Common myeloid progenitor, CD34-positive (primary cell): ENCODE measurements around the gene ZNF468. TPM values are rescaled to one million over a fixed set of nuclear protein-coding genes. Genes with fewer than 3 reads are reported as not detected.
A peak's percentile ranks its signal among the peaks of the same experiment; 100 is the strongest.
"Not testable (repeated sequence)": the region's sequence is repeated elsewhere in the genome, so short reads cannot be mapped to it uniquely, and the experiment has no call there.

Experiments used
- CTCF ChIA-PET: fragments of 350-600 bp; sonication (Branson Sonifier 250); formaldehyde crosslinking; loops from one replicate; lab custom pipeline; 2021; ENCODE audit warnings: antibody characterized with exemption; lab: Charles Lee
- POLR2A ChIA-PET: fragments of 350-600 bp; sonication (Branson Sonifier 250); formaldehyde crosslinking; loops from one replicate; lab custom pipeline; 2021; ENCODE audit warnings: antibody characterized with exemption; lab: Charles Lee
- DNase-seq, 3 donors: peaks; one replicate each; pipeline versions ENCODE4 v3.0.0 to v3.0.0-alpha.2; 2013
- H3K27ac ChIP-seq, 2 experiments: 1 replicate in 1 of 2; 2 replicates in 1 of 2; pipeline ENCODE4 v1.7.0; 2013; ENCODE audit warnings: inconsistent platforms in 2 of 2, low read length in 2 of 2, mild to moderate bottlenecking in 2 of 2, low read depth in 1 of 2, moderate library complexity in 1 of 2; ENCODE audit not compliant: severe bottlenecking in 2 of 2, insufficient read depth in 1 of 2, poor library complexity in 1 of 2
- H3K27me3 ChIP-seq, 5 experiments: replicated peaks in 2 of 5; 1 replicate in 3 of 5; 2 replicates in 2 of 5; pipeline versions ENCODE4 v1.6.1 to v1.7.0; 2013; ENCODE audit warnings: low read length in 4 of 5, mild to moderate bottlenecking in 2 of 5, moderate library complexity in 2 of 5, inconsistent platforms in 1 of 5; ENCODE audit not compliant: insufficient read depth in 5 of 5, control insufficient read depth in 4 of 5
- H3K36me3 ChIP-seq, 4 experiments: 1 replicate in 2 of 4; 2 replicates in 2 of 4; pipeline versions ENCODE4 v1.6.1 to v1.7.0; 2013; ENCODE audit warnings: low read length in 3 of 4, control low read depth in 1 of 4, mild to moderate bottlenecking in 1 of 4; ENCODE audit not compliant: control insufficient read depth in 4 of 4, insufficient read depth in 4 of 4
- H3K4me1 ChIP-seq, 4 experiments: 1 replicate in 3 of 4; 2 replicates in 1 of 4; pipeline versions ENCODE4 v1.6.1 to v1.7.1; 2013; ENCODE audit warnings: low read length in 3 of 4, mild to moderate bottlenecking in 3 of 4, control low read depth in 1 of 4, inconsistent platforms in 1 of 4, moderate library complexity in 1 of 4; ENCODE audit not compliant: control insufficient read depth in 4 of 4, insufficient read depth in 4 of 4; ENCODE audit errors: control extremely low read depth in 1 of 4
- H3K4me3 ChIP-seq, 7 experiments: 1 replicate in 4 of 7; 2 replicates in 3 of 7; pipeline versions ENCODE4 v1.5.1 to v1.7.0; 2013; ENCODE audit warnings: mild to moderate bottlenecking in 7 of 7, low read length in 6 of 7, moderate library complexity in 6 of 7, inconsistent platforms in 2 of 7, low read depth in 2 of 7, control low read depth in 1 of 7; ENCODE audit not compliant: insufficient read depth in 4 of 7, control insufficient read depth in 1 of 7; ENCODE audit errors: extremely low read depth in 1 of 7
- H3K9me3 ChIP-seq, 5 experiments: 1 replicate in 4 of 5; 2 replicates in 1 of 5; pipeline versions ENCODE4 v1.6.1 to v1.7.1; 2013; ENCODE audit warnings: low read length in 4 of 5, mild to moderate bottlenecking in 2 of 5, inconsistent platforms in 1 of 5, low read depth in 1 of 5, moderate library complexity in 1 of 5; ENCODE audit not compliant: control insufficient read depth in 4 of 5, insufficient read depth in 2 of 5; ENCODE audit errors: control extremely low read depth in 1 of 5
- WGBS: methylation state at CpG from one replicate; pipeline ENCODE4 v1.1.5; 2013; ENCODE audit not compliant: insufficient coverage; 5-methylcytosine and 5-hydroxymethylcytosine counted together
- polyA plus RNA-seq: library from polyadenylated mRNA; unstranded; fragments of 120-200 nt; gene quantifications from one replicate; pipeline ENCODE4 v1.2.1, GENCODE V29; 2013

ZNF468 gene
- 17.7 TPM for polyA plus RNA-seq

GRCh38 chr19:52857378-52858191, at the start of gene ZNF468:
Gene ZNF468, minus strand, starts transcription at chr19:52857619. Its CDS starts 3,347 bp downstream, at chr19:52854272.
- POLR2A ChIA-PET, CTCF ChIA-PET, H3K4me1 ChIP-seq, H3K9me3 ChIP-seq, H3K27me3 ChIP-seq: not testable (repeated sequence)
- peak within 1 kb of the TSS; percentile 65 to 93 (median 88) for H3K4me3 ChIP-seq
- H3K36me3 ChIP-seq = peaks cover 4 to 15% (median 10%) of the 10 kb centered on the region in 4 experiments
- H3K27ac ChIP-seq = peak within 1 kb of the TSS; percentile 58 to 85
- 10% methylated on average over 23 of the region's 43 CpGs for WGBS
- peak; percentile 60 to 74 (median 73) for DNase-seq

GRCh38 chr19:52904052-52904780, 46.8 kb upstream of the ZNF468 start:
- 97% methylated on average over 10 of the region's 16 CpGs for WGBS
- H3K27ac ChIP-seq, H3K4me3 ChIP-seq, H3K9me3 ChIP-seq, H3K27me3 ChIP-seq, POLR2A ChIA-PET, H3K4me1 ChIP-seq, DNase-seq: not testable (repeated sequence)
- CTCF ChIA-PET = interaction anchor here (0.6 kb wide), 1 partner anchor 539 kb away, joined by 3 read pairs; no protein-coding TSS in a partner anchor
- peaks cover 7 to 30% (median 18%) of the 10 kb centered on the region in 4 experiments for H3K36me3 ChIP-seq

GRCh38 chr19:52901842-52902241, 44.4 kb upstream of the ZNF468 start:
- ChIA-PET POLR2A (no interaction called here), CTCF (no interaction called here)
- Histone ChIP-seq H3K27me3 (no peaks in the 10 kb centered on the region), H3K4me3 (no peak overlapping the region), H3K27ac (no peak overlapping the region), H3K9me3 (peaks cover 0 to under 1% (median 0%) of the 10 kb centered on the region in 5 experiments), H3K36me3 (peaks cover 1 to 9% (median 7%) of the 10 kb centered on the region in 4 experiments), H3K4me1 (peaks cover 0 to 7% (median 4%) of the 10 kb centered on the region in 4 experiments)
- WGBS = 83% methylated on average over 1 of the region's 3 CpGs
- DNase-seq = no peak

GRCh38 chr19:52898596-52898995, 41.2 kb upstream of the ZNF468 start:
- H3K27me3 ChIP-seq, H3K9me3 ChIP-seq, H3K4me3 ChIP-seq, DNase-seq, H3K27ac ChIP-seq, CTCF ChIA-PET, POLR2A ChIA-PET: not testable (repeated sequence)
- peaks cover 0 to 16% (median 12%) of the 10 kb centered on the region in 4 experiments for H3K4me1 ChIP-seq
- peaks cover 0 to 13% (median 3%) of the 10 kb centered on the region in 4 experiments for H3K36me3 ChIP-seq
- WGBS = 100% methylated on average over 7 of the region's 10 CpGs

- Histone ChIP-seq H3K36me3 (peaks cover 0 to 18% (median 6%) of the 10 kb centered on the region in 4 experiments), H3K27me3 (no peaks in the 10 kb centered on the region), H3K27ac (peak overlapping the region in 1 of 2 experiments; percentile 93), H3K9me3 (peaks cover 0 to 6% (median 0%) of the 10 kb centered on the region in 5 experiments), H3K4me3 (peak overlapping the region in 5 of 7 experiments; percentile 83 to 99 (median 91)), H3K4me1 (peaks cover 0 to 16% (median 12%) of the 10 kb centered on the region in 4 experiments)
- no peak for DNase-seq
- 94% methylated on average over 14 of the region's 15 CpGs for WGBS
- POLR2A ChIA-PET = no interaction called here
- CTCF ChIA-PET = no interaction called here
Observed at GRCh38 chr19:52898101-52898500, 40.7 kb upstream of the ZNF468 start.

- POLR2A ChIA-PET = no interaction called here
- Histone ChIP-seq H3K36me3 (peaks cover 0 to 20% (median 7%) of the 10 kb centered on the region in 4 experiments), H3K4me3 (peak within 1 kb of the TSS; percentile 57 to 99 (median 89)), H3K9me3 (peaks cover 0 to 6% (median 0%) of the 10 kb centered on the region in 5 experiments), H3K4me1 (peaks cover 0 to 16% (median 12%) of the 10 kb centered on the region in 4 experiments), H3K27ac (peak within 1 kb of the TSS; percentile 86 to 93), H3K27me3 (no peaks in the 10 kb centered on the region)
- WGBS = 2% methylated on average over 52 of the region's 56 CpGs
- CTCF ChIA-PET = no interaction called here
- DNase-seq = peak; percentile 94 to 97 (median 96)
Observed at GRCh38 chr19:52897138-52897935, 39.9 kb upstream of the ZNF468 start, which contains the start of gene ZNF320. Gene ZNF320, minus strand, starts transcription at chr19:52897635. Its CDS starts 7,380 bp downstream, at chr19:52890255.
